H9 (cell line): ENCODE measurements around the gene NDUFA12. TPM values are rescaled to one million over a fixed set of nuclear protein-coding genes. Genes with fewer than 3 reads are reported as not detected.

Experiments
- DNase-seq: peaks from one replicate; pipeline ENCODE4 v3.0.0-alpha.2; 2017
- H2AFZ ChIP-seq: one replicate; pipeline ENCODE4 v1.6.1; 2013; ENCODE audit warnings: mild to moderate bottlenecking, low read length, control low read depth, moderate library complexity
- H2AK5ac ChIP-seq: 2 replicates; pipeline ENCODE4 v1.6.1; 2013; ENCODE audit warnings: low read length, control low read depth, mixed read lengths; ENCODE audit not compliant: insufficient read length
- H2BK120ac ChIP-seq: one replicate; pipeline ENCODE4 v1.6.1; 2013; ENCODE audit warnings: low read depth, mild to moderate bottlenecking, low read length, control low read depth, inconsistent platforms; ENCODE audit not compliant: poor library complexity, severe bottlenecking
- H2BK12ac ChIP-seq: 2 replicates; pipeline ENCODE4 v1.6.1; 2013; ENCODE audit warnings: low read length, control low read depth, mixed read lengths, low read depth; ENCODE audit not compliant: insufficient read length
- H2BK15ac ChIP-seq: 2 replicates; pipeline ENCODE4 v1.6.1; 2013; ENCODE audit warnings: low read depth, low read length, control low read depth
- H2BK20ac ChIP-seq: one replicate; pipeline ENCODE4 v1.6.1; 2013; ENCODE audit warnings: low read depth, mild to moderate bottlenecking, low read length, control low read depth, inconsistent platforms; ENCODE audit not compliant: poor library complexity, severe bottlenecking
- H2BK5ac ChIP-seq: 2 replicates; pipeline ENCODE4 v1.6.1; 2013; ENCODE audit warnings: low read length, control low read depth, mixed read lengths; ENCODE audit not compliant: insufficient read length
- H3K14ac ChIP-seq: 2 replicates; pipeline ENCODE4 v1.6.1; 2013; ENCODE audit warnings: low read length, control low read depth; ENCODE audit not compliant: insufficient read depth
- H3K18ac ChIP-seq: 2 replicates; pipeline ENCODE4 v1.6.1; 2013; ENCODE audit warnings: low read depth, mild to moderate bottlenecking, mixed read lengths, low read length, control low read depth; ENCODE audit not compliant: insufficient read length
- H3K23ac ChIP-seq: 2 replicates; pipeline ENCODE4 v1.6.1; 2013; ENCODE audit warnings: low read length, control low read depth, mixed read lengths, low read depth; ENCODE audit not compliant: insufficient read length
- H3K23me2 ChIP-seq: 2 replicates; pipeline ENCODE4 v1.6.1; 2013; ENCODE audit warnings: low read depth, mild to moderate bottlenecking, mixed read lengths, low read length, control low read depth; ENCODE audit not compliant: insufficient read length, poor library complexity, severe bottlenecking
- H3K27ac ChIP-seq: 2 replicates; pipeline ENCODE4 v1.5.1; 2013; ENCODE audit warnings: low read length, control low read depth, mixed read lengths, low read depth; ENCODE audit not compliant: insufficient read length
- H3K27me3 ChIP-seq: 2 replicates; pipeline ENCODE4 v1.6.1; 2013; ENCODE audit warnings: low read length, control low read depth, inconsistent platforms; ENCODE audit not compliant: insufficient read depth
- H3K4ac ChIP-seq: 2 replicates; pipeline ENCODE4 v1.6.1; 2013; ENCODE audit warnings: low read depth, mild to moderate bottlenecking, control low read depth, inconsistent platforms, low read length, moderate library complexity
- H3K4me1 ChIP-seq: 2 replicates; pipeline ENCODE4 v1.6.1; 2013; ENCODE audit warnings: low read length, control low read depth, inconsistent platforms; ENCODE audit not compliant: insufficient read depth
- H3K4me2 ChIP-seq: 2 replicates; pipeline ENCODE4 v1.6.1; 2013; ENCODE audit warnings: low read length, control low read depth, mixed read lengths; ENCODE audit not compliant: insufficient read length, insufficient read depth
- H3K56ac ChIP-seq: 2 replicates; pipeline ENCODE4 v1.6.1; 2013; ENCODE audit warnings: low read depth, mild to moderate bottlenecking, mixed read lengths, low read length, control low read depth; ENCODE audit not compliant: insufficient read length
- H3K79me1 ChIP-seq: 2 replicates; pipeline ENCODE4 v1.6.1; 2013; ENCODE audit warnings: low read depth, mild to moderate bottlenecking, moderate library complexity, low read length, control low read depth, inconsistent platforms; ENCODE audit not compliant: insufficient read depth, poor library complexity, severe bottlenecking
- H3K79me2 ChIP-seq: 2 replicates; pipeline ENCODE4 v1.6.1; 2013; ENCODE audit warnings: low read length, control low read depth, inconsistent platforms; ENCODE audit not compliant: insufficient read depth
- H3K9ac ChIP-seq: 2 replicates; pipeline ENCODE4 v1.6.1; 2013; ENCODE audit warnings: low read length, control low read depth, mixed read lengths; ENCODE audit not compliant: insufficient read length; ENCODE audit errors: extremely low read depth
- H3K9me3 ChIP-seq: one replicate; pipeline ENCODE4 v1.6.1; 2013; ENCODE audit warnings: low read depth, low read length, inconsistent platforms; ENCODE audit not compliant: control insufficient read depth
- H3T11ph ChIP-seq: one replicate; pipeline ENCODE4 v1.6.1; 2013; ENCODE audit warnings: mild to moderate bottlenecking, low read length, control low read depth, inconsistent platforms
- H4K20me1 ChIP-seq: one replicate; pipeline ENCODE4 v1.6.1; 2013; ENCODE audit not compliant: control insufficient read depth, insufficient read length, insufficient read depth
- H4K5ac ChIP-seq: 2 replicates; pipeline ENCODE4 v1.6.1; 2013; ENCODE audit warnings: low read depth, mild to moderate bottlenecking, mixed read lengths, low read length, control low read depth; ENCODE audit not compliant: insufficient read length
- H4K8ac ChIP-seq: replicated peaks from 2 replicates; pipeline ENCODE4 v1.6.1; 2013; ENCODE audit warnings: low read length, control low read depth, mixed read lengths, low read depth; ENCODE audit not compliant: insufficient read length
- H4K91ac ChIP-seq: 2 replicates; pipeline ENCODE4 v1.6.1; 2013; ENCODE audit warnings: low read depth, mild to moderate bottlenecking, moderate library complexity, mixed read lengths, low read length, control low read depth; ENCODE audit not compliant: insufficient read length
- H3K27ac Mint-ChIP-seq, 3 experiments: 2 replicates in 2 of 3; 3 replicates in 1 of 3; pipeline ENCODE4 v1.8.0; 2020 to 2021; ENCODE audit warnings: mixed read lengths in 3 of 3, mild to moderate bottlenecking in 1 of 3, moderate library complexity in 1 of 3
- H3K27me3 Mint-ChIP-seq: 2 replicates; pipeline ENCODE4 v1.8.0; 2021; ENCODE audit warnings: low read depth, mild to moderate bottlenecking, moderate library complexity, mixed read lengths
- H3K36me3 Mint-ChIP-seq, 3 experiments: 2 replicates in 2 of 3; 3 replicates in 1 of 3; pipeline ENCODE4 v1.8.0; 2020 to 2021; ENCODE audit warnings: low read depth in 3 of 3, mixed read lengths in 3 of 3; ENCODE audit not compliant: insufficient read depth in 1 of 3
- H3K4me1 Mint-ChIP-seq, 2 experiments: 2 replicates each; pipeline ENCODE4 v1.8.0; 2020; ENCODE audit warnings: mixed read lengths in 2 of 2
- H3K4me3 Mint-ChIP-seq, 2 experiments: 2 replicates in 1 of 2; 3 replicates in 1 of 2; pipeline ENCODE4 v1.8.0; 2020 to 2021; ENCODE audit warnings: mild to moderate bottlenecking in 2 of 2, mixed read lengths in 2 of 2, moderate library complexity in 1 of 2
- H3K9me3 Mint-ChIP-seq, 2 experiments: 2 replicates in 1 of 2; 3 replicates in 1 of 2; pipeline ENCODE4 v1.8.0; 2020; ENCODE audit warnings: mild to moderate bottlenecking in 2 of 2, mixed read lengths in 2 of 2, moderate library complexity in 1 of 2
- WGBS: extraction: QIAGEN DNeasy Blood & Tissue Kit; methylation state at CpG from one replicate; pipeline ENCODE4 v1.1.7; 2013; ENCODE audit warnings: missing lambda C conversion rate, low lambda C conversion rate, mixed read lengths; ENCODE audit not compliant: insufficient read length; ENCODE audit errors: extremely low coverage; 5-methylcytosine and 5-hydroxymethylcytosine counted together
- total RNA-seq: library from RNA; stranded (reverse); gene quantifications from 2 replicates; pipeline ENCODE4 v1.2.1, GENCODE V29; 2021
- TF ChIP-seq, protein P1 (sequence below): fragments of 200-600 bp; sonication (generic); conservative IDR thresholded peaks from 3 replicates; pipeline ENCODE4 v1.8.0; 2021; ENCODE audit warnings: antibody characterized with exemption, mild to moderate bottlenecking

The NDUFA12 gene
- total RNA-seq, 1 experiment from 2014 or later, result 104 TPM

DNA sequence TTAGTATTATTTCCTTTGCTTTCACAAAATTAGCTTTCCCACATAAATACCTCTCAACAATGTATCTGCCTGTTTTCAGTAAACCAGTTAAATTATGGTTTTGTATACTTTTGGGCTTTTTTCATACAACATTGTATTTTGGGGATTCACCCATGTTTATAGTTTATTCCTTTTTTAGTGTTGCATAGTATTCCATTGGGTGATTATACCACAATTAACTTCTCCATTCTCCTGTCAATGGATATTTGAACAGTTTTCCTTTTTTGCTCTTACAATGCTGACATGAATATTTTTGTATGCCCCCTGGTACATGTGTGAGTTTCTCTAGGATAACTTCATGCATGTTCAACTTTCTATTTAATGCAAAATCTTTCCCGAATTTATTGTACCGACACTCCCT is 12.6 kb upstream of the NDUFA12 start:
- H3K4ac ChIP-seq, result no peak overlapping the region
- H2BK120ac ChIP-seq, result no peak overlapping the region
- Mint-ChIP-seq H3K4me1 (no peaks in the 10 kb centered on the region), H3K27ac (no peak overlapping the region), H3K9me3 (peaks cover 0 to 4% of the 10 kb centered on the region in 2 experiments; a peak in 1 of 5 replicates), H3K4me3 (no peak overlapping the region), H3K27me3 (no peaks in the 10 kb centered on the region), H3K36me3 (0 out of 7 replicates have a peak, but pooled peaks cover 0 to 4% (median 0%) of the 10 kb centered on the region in 3 experiments)
- H3K27ac ChIP-seq, result no peak overlapping the region
- H3K23me2 ChIP-seq, result no peaks in the 10 kb centered on the region
- H4K8ac ChIP-seq, result no peak overlapping the region
- no peak overlapping the region for H3K4me2 ChIP-seq
- H3K9ac ChIP-seq, result no peak overlapping the region
- H4K20me1 ChIP-seq, result no peaks in the 10 kb centered on the region
- H2BK15ac ChIP-seq, result no peak overlapping the region
- WGBS, result 100% methylated on average over 2 of the region's 2 CpGs
- no peaks in the 10 kb centered on the region for H3K79me1 ChIP-seq
- no peaks in the 10 kb centered on the region for H3K9me3 ChIP-seq
- no peak for DNase-seq
- no peak overlapping the region for H2AK5ac ChIP-seq
- H2BK20ac ChIP-seq, result no peak overlapping the region
- no peak overlapping the region for H2BK12ac ChIP-seq
- H3K4me1 ChIP-seq, result no peaks in the 10 kb centered on the region
- no peak overlapping the region for H3T11ph ChIP-seq
- H3K79me2 ChIP-seq, result no peaks in the 10 kb centered on the region
- H4K5ac ChIP-seq, result no peak overlapping the region
- H3K14ac ChIP-seq, result no peak overlapping the region
- H3K56ac ChIP-seq, result no peak overlapping the region
- H2AFZ ChIP-seq, result no peak overlapping the region
- no peak overlapping the region for H4K91ac ChIP-seq
- TF ChIP-seq, protein P1, sequence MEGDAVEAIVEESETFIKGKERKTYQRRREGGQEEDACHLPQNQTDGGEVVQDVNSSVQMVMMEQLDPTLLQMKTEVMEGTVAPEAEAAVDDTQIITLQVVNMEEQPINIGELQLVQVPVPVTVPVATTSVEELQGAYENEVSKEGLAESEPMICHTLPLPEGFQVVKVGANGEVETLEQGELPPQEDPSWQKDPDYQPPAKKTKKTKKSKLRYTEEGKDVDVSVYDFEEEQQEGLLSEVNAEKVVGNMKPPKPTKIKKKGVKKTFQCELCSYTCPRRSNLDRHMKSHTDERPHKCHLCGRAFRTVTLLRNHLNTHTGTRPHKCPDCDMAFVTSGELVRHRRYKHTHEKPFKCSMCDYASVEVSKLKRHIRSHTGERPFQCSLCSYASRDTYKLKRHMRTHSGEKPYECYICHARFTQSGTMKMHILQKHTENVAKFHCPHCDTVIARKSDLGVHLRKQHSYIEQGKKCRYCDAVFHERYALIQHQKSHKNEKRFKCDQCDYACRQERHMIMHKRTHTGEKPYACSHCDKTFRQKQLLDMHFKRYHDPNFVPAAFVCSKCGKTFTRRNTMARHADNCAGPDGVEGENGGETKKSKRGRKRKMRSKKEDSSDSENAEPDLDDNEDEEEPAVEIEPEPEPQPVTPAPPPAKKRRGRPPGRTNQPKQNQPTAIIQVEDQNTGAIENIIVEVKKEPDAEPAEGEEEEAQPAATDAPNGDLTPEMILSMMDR, result no peak
- no peak overlapping the region for H3K23ac ChIP-seq
- H2BK5ac ChIP-seq, result no peak overlapping the region
- no peaks in the 10 kb centered on the region for H3K27me3 ChIP-seq
- no peak overlapping the region for H3K18ac ChIP-seq
